Loucy (cell line): ENCODE measurements around the gene ACTG1.

Experiments
- H2AFZ ChIP-seq: fragments of 200-600 bp; sonication (generic); 2 replicates; pipeline ENCODE4 v1.6.0; 2016; ENCODE audit warnings: antibody characterized with exemption, mild to moderate bottlenecking, low read length, moderate library complexity
- H3F3A ChIP-seq: fragments of 200-600 bp; 2 replicates; pipeline ENCODE4 v1.6.0; 2016; ENCODE audit warnings: antibody characterized with exemption, low read depth, mild to moderate bottlenecking
- H3K27me3 ChIP-seq: fragments of 200-600 bp; sonication (generic); 2 replicates; pipeline ENCODE4 v1.6.1; 2014; ENCODE audit warnings: low read length, mild to moderate bottlenecking; ENCODE audit not compliant: insufficient read depth, poor library complexity, severe bottlenecking
- H3K36me3 ChIP-seq: fragments of 200-600 bp; sonication (generic); 2 replicates; pipeline ENCODE4 v1.6.1; 2016; ENCODE audit warnings: low read length; ENCODE audit not compliant: insufficient read depth
- H3K4me1 ChIP-seq: fragments of 200-600 bp; sonication (generic); 2 replicates; pipeline ENCODE4 v1.5.1; 2014; ENCODE audit warnings: low read length, mild to moderate bottlenecking; ENCODE audit not compliant: insufficient read depth, poor library complexity, severe bottlenecking
- H3K4me2 ChIP-seq: fragments of 200-600 bp; sonication (generic); 2 replicates; pipeline ENCODE4 v1.6.0; 2014; ENCODE audit warnings: antibody characterized with exemption, low read length, low read depth, mild to moderate bottlenecking; ENCODE audit not compliant: poor library complexity, severe bottlenecking
- H3K4me3 ChIP-seq: fragments of 200-600 bp; sonication (generic); 2 replicates; pipeline ENCODE4 v1.5.1; 2014; ENCODE audit warnings: low read length, mild to moderate bottlenecking, mixed read lengths; ENCODE audit not compliant: poor library complexity, severe bottlenecking
- H3K79me2 ChIP-seq: fragments of 200-600 bp; sonication (generic); 2 replicates; pipeline ENCODE4 v1.6.1; 2014; ENCODE audit warnings: low read length; ENCODE audit not compliant: insufficient read depth
- H3K9ac ChIP-seq: fragments of 200-600 bp; sonication (generic); 2 replicates; pipeline ENCODE4 v1.6.0; 2014; ENCODE audit warnings: mild to moderate bottlenecking, low read depth, low read length, moderate library complexity; ENCODE audit not compliant: poor library complexity, severe bottlenecking
- H3K9me2 ChIP-seq: fragments of 200-600 bp; sonication (generic); replicated peaks from 2 replicates; pipeline ENCODE4 v1.6.1; 2016; ENCODE audit warnings: low read depth, low read length, mixed read lengths
- H3K9me3 ChIP-seq: fragments of 200-600 bp; sonication (generic); 2 replicates; pipeline ENCODE4 v1.6.1; 2014; ENCODE audit warnings: mild to moderate bottlenecking, antibody characterized with exemption, low read length, low read depth; ENCODE audit not compliant: insufficient read depth
- H4K20me1 ChIP-seq: fragments of 200-600 bp; sonication (generic); 2 replicates; pipeline ENCODE4 v1.6.0; 2014; ENCODE audit warnings: antibody characterized with exemption, low read length, mild to moderate bottlenecking; ENCODE audit not compliant: insufficient read depth, poor library complexity, severe bottlenecking
- CTCF ChIP-seq: fragments of 200-600 bp; sonication (generic); conservative IDR thresholded peaks from 2 replicates; pipeline ENCODE4 v1.5.1; 2014; ENCODE audit warnings: mild to moderate bottlenecking, antibody characterized with exemption, low read length
- EZH2phosphoT487 ChIP-seq: fragments of 200-600 bp; IDR thresholded peaks from 2 replicates; pipeline ENCODE4 v1.6.1; 2018; ENCODE audit warnings: antibody characterized with exemption, mild to moderate bottlenecking, moderate library complexity, borderline replicate concordance

The ACTG1 gene

GRCh38 chr17:81473019-81473418 is 39.6 kb downstream of the ACTG1 start:
- H3K9me3 ChIP-seq, result no peaks in the 10 kb centered on the region
- H3K4me1 ChIP-seq, result peaks cover 13% of the 10 kb centered on the region
- H3K9me2 ChIP-seq, result no peaks in the 10 kb centered on the region
- TF ChIP-seq CTCF, result no peak
- peak overlapping the region; percentile 76 for H3K9ac ChIP-seq
- no peaks in the 10 kb centered on the region for H4K20me1 ChIP-seq
- no peaks in the 10 kb centered on the region for H3F3A ChIP-seq
- H3K27me3 ChIP-seq, result no peaks in the 10 kb centered on the region
- peaks cover 3% of the 10 kb centered on the region; the same call in 1 of the 2 replicates for H3K79me2 ChIP-seq
- H3K36me3 ChIP-seq, result no peaks in the 10 kb centered on the region
- H2AFZ ChIP-seq, result no peak overlapping the region
- H3K4me3 ChIP-seq, result peak overlapping the region; percentile 70
- H3K4me2 ChIP-seq, result peak overlapping the region; percentile 66

- Histone ChIP-seq H3K4me2 (peak overlapping the region; percentile 66), H3K9me3 (no peaks in the 10 kb centered on the region), H3K4me3 (peak overlapping the region; percentile 70), H3K79me2 (peaks cover 3% of the 10 kb centered on the region; the same call in 1 of the 2 replicates), H3K4me1 (peaks cover 13% of the 10 kb centered on the region), H3K9ac (peak overlapping the region; percentile 76), H2AFZ (peak overlapping the region; percentile 64; the same call in 1 of the 2 replicates), H4K20me1 (no peaks in the 10 kb centered on the region), H3K9me2 (no peaks in the 10 kb centered on the region), H3F3A (no peaks in the 10 kb centered on the region), H3K36me3 (no peaks in the 10 kb centered on the region; the same call in 1 of the 2 replicates), H3K27me3 (no peaks in the 10 kb centered on the region)
- TF ChIP-seq EZH2phosphoT487 (no peak), CTCF (peak; percentile 85)
Observed at GRCh38 chr17:81471818-81472456, 40.7 kb downstream of the ACTG1 start.

- peak overlapping the region; percentile 66 for H3K4me2 ChIP-seq
- no peaks in the 10 kb centered on the region for H4K20me1 ChIP-seq
- H3K9me2 ChIP-seq, result no peaks in the 10 kb centered on the region
- H3F3A ChIP-seq, result no peaks in the 10 kb centered on the region
- H3K36me3 ChIP-seq, result no peaks in the 10 kb centered on the region; the same call in 1 of the 2 replicates
- TF ChIP-seq EZH2phosphoT487 (no peak), CTCF (no peak)
- peak overlapping the region; percentile 70 for H3K4me3 ChIP-seq
- peaks cover 3% of the 10 kb centered on the region; the same call in 1 of the 2 replicates for H3K79me2 ChIP-seq
- peaks cover 13% of the 10 kb centered on the region for H3K4me1 ChIP-seq
- H3K9me3 ChIP-seq, result no peaks in the 10 kb centered on the region
- H3K27me3 ChIP-seq, result no peaks in the 10 kb centered on the region
- peak overlapping the region; percentile 36 for H3K9ac ChIP-seq
- H2AFZ ChIP-seq, result peak overlapping the region; percentile 64; the same call in 1 of the 2 replicates
Observed at GRCh38 chr17:81470944-81471817, 41.4 kb downstream of the ACTG1 start.
